Liver (tissue), 9 donors: Measurements from ENCODE around the gene MAIP1. TPM values are rescaled to one million over a fixed set of nuclear protein-coding genes. Genes with fewer than 3 reads are reported as not detected.

Source experiments
- DNase-seq: peaks from one replicate; pipeline ENCODE4 v3.0.0-alpha.2; 2017; ENCODE audit warnings: low spot score
- H3K27ac ChIP-seq, 2 donors: one replicate each; pipeline ENCODE4 v1.7.0; 2013; ENCODE audit warnings: inconsistent platforms in 2 of 2, low read length in 2 of 2, control low read depth in 1 of 2, low read depth in 1 of 2, mild to moderate bottlenecking in 1 of 2
- H3K27me3 ChIP-seq, 4 donors: one replicate each; pipeline versions ENCODE4 v1.6.1 to v1.7.0; 2013; ENCODE audit warnings: low read length in 3 of 4, inconsistent platforms in 1 of 4, mild to moderate bottlenecking in 1 of 4, moderate library complexity in 1 of 4; ENCODE audit not compliant: control insufficient read depth in 4 of 4, insufficient read depth in 4 of 4
- H3K36me3 ChIP-seq, 4 donors: one replicate each; pipeline versions ENCODE4 v1.6.1 to v1.7.0; 2013; ENCODE audit warnings: low read length in 3 of 4, mild to moderate bottlenecking in 3 of 4, low read depth in 1 of 4, moderate library complexity in 1 of 4; ENCODE audit not compliant: control insufficient read depth in 4 of 4, insufficient read depth in 3 of 4
- H3K4me1 ChIP-seq, 4 donors: one replicate each; pipeline versions ENCODE4 v1.6.1 to v1.7.0; 2013; ENCODE audit warnings: low read length in 3 of 4, mild to moderate bottlenecking in 3 of 4, moderate library complexity in 1 of 4; ENCODE audit not compliant: control insufficient read depth in 4 of 4, insufficient read depth in 4 of 4
- H3K4me3 ChIP-seq, 3 donors: one replicate each; pipeline versions ENCODE4 v1.6.1 to v1.7.0; 2013; ENCODE audit warnings: low read length in 3 of 3, control low read depth in 1 of 3, low read depth in 1 of 3, mild to moderate bottlenecking in 1 of 3
- H3K9ac ChIP-seq, 2 donors: one replicate each; pipeline ENCODE4 v1.7.0; 2013; ENCODE audit warnings: low read length in 2 of 2, mild to moderate bottlenecking in 2 of 2, moderate library complexity in 2 of 2, control low read depth in 1 of 2, low read depth in 1 of 2
- H3K9me3 ChIP-seq, 4 donors: one replicate each; pipeline versions ENCODE4 v1.6.1 to v1.7.0; 2013; ENCODE audit warnings: low read length in 3 of 4; ENCODE audit not compliant: control insufficient read depth in 4 of 4
- ATF3 ChIP-seq: IDR thresholded peaks from 2 replicates; pipeline ENCODE4 v1.6.1; 2016; ENCODE audit warnings: antibody characterized with exemption
- CTCF ChIP-seq: fragments of 150-350 bp; IDR thresholded peaks from 2 replicates; pipeline ENCODE4 v1.5.1; 2017; ENCODE audit warnings: improper control_type of control experiment, low read depth, low read length; ENCODE audit not compliant: missing input control
- EGR1 ChIP-seq, 2 donors: IDR thresholded peaks; 2 replicates each; pipeline ENCODE4 v1.6.1; 2016 to 2018; ENCODE audit warnings: antibody characterized with exemption in 2 of 2, low read depth in 2 of 2
- FOXA1 ChIP-seq: IDR thresholded peaks from 2 replicates; pipeline ENCODE4 v1.6.1; 2016; ENCODE audit warnings: antibody characterized with exemption
- FOXA2 ChIP-seq: IDR thresholded peaks from 2 replicates; pipeline ENCODE4 v1.6.1; 2016; ENCODE audit warnings: antibody characterized with exemption
- GABPA ChIP-seq, 2 donors: IDR thresholded peaks in 1 of 2; conservative IDR thresholded peaks in 1 of 2; 2 replicates each; pipeline ENCODE4 v1.6.1; 2016; ENCODE audit warnings: antibody characterized with exemption in 2 of 2, mild to moderate bottlenecking in 1 of 2, moderate library complexity in 1 of 2
- HNF4A ChIP-seq, 2 donors: conservative IDR thresholded peaks; 2 replicates each; pipeline ENCODE4 v1.6.1; 2016; ENCODE audit warnings: antibody characterized with exemption in 2 of 2, mild to moderate bottlenecking in 2 of 2
- HNF4G ChIP-seq: IDR thresholded peaks from 2 replicates; pipeline ENCODE4 v1.6.1; 2016; ENCODE audit warnings: antibody characterized with exemption
- JUND ChIP-seq, 2 donors: IDR thresholded peaks; 2 replicates each; pipeline ENCODE4 v1.6.1; 2016; ENCODE audit warnings: antibody characterized with exemption in 2 of 2
- MAX ChIP-seq: IDR thresholded peaks from 2 replicates; pipeline ENCODE4 v1.6.1; 2016; ENCODE audit warnings: antibody characterized with exemption
- NR2F2 ChIP-seq: IDR thresholded peaks from 2 replicates; pipeline ENCODE4 v1.6.1; 2016; ENCODE audit warnings: antibody characterized with exemption
- RAD21 ChIP-seq, 2 donors: IDR thresholded peaks; 2 replicates each; pipeline ENCODE4 v1.6.1; 2016; ENCODE audit warnings: antibody characterized with exemption in 2 of 2, mild to moderate bottlenecking in 2 of 2
- REST ChIP-seq: IDR thresholded peaks from 2 replicates; pipeline ENCODE4 v1.6.1; 2016; ENCODE audit warnings: antibody characterized with exemption, mild to moderate bottlenecking
- RXRA ChIP-seq, 2 donors: IDR thresholded peaks; 2 replicates each; pipeline ENCODE4 v1.6.1; 2017 to 2018; ENCODE audit warnings: antibody characterized with exemption in 2 of 2, mild to moderate bottlenecking in 1 of 2
- SP1 ChIP-seq: IDR thresholded peaks from 2 replicates; pipeline ENCODE4 v1.6.1; 2018; ENCODE audit warnings: antibody characterized with exemption, mild to moderate bottlenecking
- TAF1 ChIP-seq: conservative IDR thresholded peaks from 2 replicates; pipeline ENCODE4 v1.6.1; 2016; ENCODE audit warnings: antibody characterized with exemption, mild to moderate bottlenecking
- YY1 ChIP-seq: IDR thresholded peaks from 2 replicates; pipeline ENCODE4 v1.6.1; 2016; ENCODE audit warnings: antibody characterized with exemption, mild to moderate bottlenecking
- ZBTB33 ChIP-seq: IDR thresholded peaks from 2 replicates; pipeline ENCODE4 v1.6.1; 2016; ENCODE audit warnings: antibody characterized with exemption
- WGBS: extraction: QIAGEN DNeasy Blood & Tissue Kit; methylation state at CpG from one replicate; pipeline ENCODE4 v1.1.7; 2013; 5-methylcytosine and 5-hydroxymethylcytosine counted together
- polyA plus RNA-seq, 2 donors: library from polyadenylated mRNA; stranded (reverse) in 1 of 2; unstranded in 1 of 2; fragments of 200-250 nt in 1 of 2; fragments of >200 nt in 1 of 2; fragmentation: Nextera tagmentation in 1 of 2; extraction: Ambion mirVana in 1 of 2; gene quantifications; one replicate each; pipeline versions ENCODE4 v1.2.1 to v1.2.3, GENCODE V29; 2013 to 2015
- total RNA-seq, 2 donors: library from RNA; depleted of rRNA; stranded (reverse); fragments of >200 nt; gene quantifications; one replicate each; pipeline ENCODE4 v1.2.3, GENCODE V29; 2014
- donor health status: healthy.
- donor health status: healthy.
- donor health status: healthy.
- donor health status: healthy.
- donor health status: healthy.

MAIP1 gene
- total and polyA plus RNA-seq, 4 donors, result 23.0 to 40.2 (median 28.6) TPM

GRCh38 chr2:199997296-199997695 lies 41.9 kb downstream of the MAIP1 start:
- no peak overlapping the region for H3K4me3 ChIP-seq

More at GRCh38 chr2:199997296-199997695, 41.9 kb downstream of the MAIP1 start:
- no peak for DNase-seq
- H3K9me3 ChIP-seq, result no peaks in the 10 kb centered on the region
- WGBS, result 97% methylated on average over 3 of the region's 3 CpGs
- no peaks in the 10 kb centered on the region for H3K36me3 ChIP-seq
- TF ChIP-seq JUND (IDR thresholded peaks at IDR 0.05) (no peak), YY1 (no peak), REST (no peak), CTCF (no peak), RAD21 (IDR thresholded peaks at IDR 0.05) (no peak), FOXA2 (no peak), TAF1 (no peak), GABPA (IDR thresholded peaks at IDR 0.05 in 1 of 2, conservative IDR thresholded peaks at IDR 0.05 in 1 of 2) (no peak), EGR1 (IDR thresholded peaks at IDR 0.05; ENCODE audit: low read depth in 2 of 2) (no peak), MAX (no peak), ATF3 (no peak), NR2F2 (no peak), HNF4A (conservative IDR thresholded peaks at IDR 0.05) (no peak), RXRA (IDR thresholded peaks at IDR 0.05) (no peak), FOXA1 (no peak), SP1 (no peak), ZBTB33 (no peak), HNF4G (no peak)
- no peaks in the 10 kb centered on the region for H3K27me3 ChIP-seq
- no peaks in the 10 kb centered on the region for H3K4me1 ChIP-seq
- no peak overlapping the region for H3K27ac ChIP-seq
- H3K9ac ChIP-seq, result no peak overlapping the region
